ENCODE measurements around the gene LARP6.

DNA sequence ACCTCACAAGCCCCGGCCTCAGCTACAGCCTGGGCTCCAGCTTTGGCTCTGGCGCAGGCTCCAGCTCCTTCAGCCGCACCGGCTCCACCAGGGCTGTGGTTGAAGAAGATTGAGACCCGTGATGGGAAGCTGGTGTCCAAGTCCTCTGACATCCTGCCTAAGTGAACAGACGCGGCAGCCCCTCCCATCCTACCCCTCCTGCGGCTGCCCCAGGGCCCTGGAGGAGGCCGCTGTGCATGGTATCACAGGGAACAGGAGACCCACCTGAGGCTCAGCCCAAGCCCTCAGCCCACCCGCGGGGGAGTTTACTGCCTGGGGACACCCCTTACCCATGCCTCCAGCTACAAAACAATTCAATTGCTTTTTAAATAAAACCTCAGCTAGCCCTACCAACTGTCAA is 6.0 kb upstream of the LARP6 start:
- TF ChIP-seq CTCF (conservative IDR thresholded peaks at IDR 0.05) (no peak), EZH2 (IDR thresholded peaks at IDR 0.05; ENCODE audit: low read depth) (no peak)

Data from PC-9 (cell line).